Measurements from ENCODE around the gene FRMD6. TPM values are rescaled to one million over a fixed set of nuclear protein-coding genes. Genes with fewer than 3 reads are reported as not detected.

FRMD6 gene
- total RNA-seq, 1 donor from 2014 or later, result 122 TPM

GRCh38 chr14:51715250-51715649, 63.5 kb downstream of the FRMD6 start:
- DNase-seq (ENCODE audit: low read depth), result no peak
- no peak for TF ChIP-seq CTCF (conservative IDR thresholded peaks at IDR 0.05; ENCODE audit: low read depth, low read length)
- no peak overlapping the region for H3K4me3 ChIP-seq (ENCODE audit: low read depth, low read length)

GRCh38 chr14:51715742-51716141, 64.0 kb downstream of the FRMD6 start:
- TF ChIP-seq CTCF (conservative IDR thresholded peaks at IDR 0.05; ENCODE audit: low read depth, low read length), result no peak
- H3K4me3 ChIP-seq (ENCODE audit: low read depth, low read length), result no peak overlapping the region
- DNase-seq (ENCODE audit: low read depth), result no peak

- TF ChIP-seq CTCF (conservative IDR thresholded peaks at IDR 0.05; ENCODE audit: low read depth, low read length), result no peak
- H3K4me3 ChIP-seq (ENCODE audit: low read depth, low read length), result no peak overlapping the region
- no peak for DNase-seq (ENCODE audit: low read depth)
Observed at GRCh38 chr14:51716610-51717009, 64.9 kb downstream of the FRMD6 start.

GRCh38 chr14:51717766-51718165, 66.1 kb downstream of the FRMD6 start:
- TF ChIP-seq CTCF (conservative IDR thresholded peaks at IDR 0.05; ENCODE audit: low read depth, low read length), result no peak
- no peak for DNase-seq (ENCODE audit: low read depth)
- no peak overlapping the region for H3K4me3 ChIP-seq (ENCODE audit: low read depth, low read length)

- H3K4me3 ChIP-seq (ENCODE audit: low read depth, low read length), result no peak overlapping the region
- DNase-seq (ENCODE audit: low read depth), result no peak
- TF ChIP-seq CTCF (conservative IDR thresholded peaks at IDR 0.05; ENCODE audit: low read depth, low read length), result no peak
Observed at GRCh38 chr14:51719955-51720354, 68.2 kb downstream of the FRMD6 start.

GRCh38 chr14:51723990-51724389, 72.3 kb downstream of the FRMD6 start:
- TF ChIP-seq CTCF (conservative IDR thresholded peaks at IDR 0.05; ENCODE audit: low read depth, low read length), result no peak
- DNase-seq (ENCODE audit: low read depth), result no peak
- no peak overlapping the region for H3K4me3 ChIP-seq (ENCODE audit: low read depth, low read length)

- DNase-seq (ENCODE audit: low read depth), result no peak
- TF ChIP-seq CTCF (conservative IDR thresholded peaks at IDR 0.05; ENCODE audit: low read depth, low read length), result no peak
- H3K4me3 ChIP-seq (ENCODE audit: low read depth, low read length), result no peak overlapping the region
Observed at GRCh38 chr14:51724650-51725049, 72.9 kb downstream of the FRMD6 start.

Data from epithelial cell of proximal tubule (primary cell).